ENCODE measurements around the gene ASL. TPM values are rescaled to one million over a fixed set of nuclear protein-coding genes. Genes with fewer than 3 reads are reported as not detected.
"Not testable (repeated sequence)": the region's sequence is repeated elsewhere in the genome, so short reads cannot be mapped to it uniquely, and the experiment has no call there.

ASL gene
- total RNA-seq, 2 donors from 2014 or later = 35.9 to 135 TPM

DNA sequence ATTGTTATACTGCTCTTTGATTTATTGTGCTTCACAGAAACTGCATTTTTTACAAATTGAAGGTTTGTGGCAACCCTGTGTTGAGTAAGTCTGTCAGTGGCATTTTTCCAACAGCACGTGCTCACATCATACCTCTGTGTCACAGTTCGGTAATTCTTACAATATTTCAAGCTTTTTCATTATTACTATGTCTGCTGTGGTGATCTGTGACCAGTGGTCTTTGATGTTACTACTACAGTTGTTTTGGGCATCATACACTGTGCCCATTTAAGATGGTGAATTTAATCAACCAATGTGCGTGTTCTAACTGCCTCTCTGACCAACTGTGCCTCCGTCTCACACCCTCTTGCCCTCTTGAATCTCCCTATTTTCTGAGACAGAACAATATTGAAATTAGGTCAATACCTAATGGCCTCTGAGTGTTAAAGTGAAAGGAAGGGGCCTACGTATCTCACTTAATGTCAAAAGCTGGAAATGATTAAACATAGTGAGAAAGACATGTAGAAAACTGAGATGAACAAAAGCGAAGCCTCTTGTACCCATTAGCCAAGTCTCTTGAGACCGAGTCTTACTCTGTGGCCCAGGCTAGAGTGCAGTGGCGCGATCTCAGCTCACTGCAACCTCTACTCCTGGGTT, 20.2 kb upstream of the ASL start:
- intact Hi-C loops (cut with DNase I) = no loop called here
- H3K4me1 ChIP-seq = peaks cover 10% of the 10 kb centered on the region
- no peaks in the 10 kb centered on the region for H3K9me3 ChIP-seq
- no peaks in the 10 kb centered on the region for H3K27me3 ChIP-seq
- 80 to 83% methylated on average over 9 of the region's 9 CpGs for WGBS, 2 donors
- no peak overlapping the region for H3K4me3 ChIP-seq
- no peak for ATAC-seq
- no peak overlapping the region for H3K27ac ChIP-seq
- no peaks in the 10 kb centered on the region for H3K36me3 ChIP-seq (replicated peaks in 1 of 2; ENCODE audit: insufficient read depth in 1 of 2, low read depth in 2 of 2)
- TF ChIP-seq POLR2A (IDR thresholded peaks at IDR 0.05) = no peak
- TF ChIP-seq, protein P1, sequence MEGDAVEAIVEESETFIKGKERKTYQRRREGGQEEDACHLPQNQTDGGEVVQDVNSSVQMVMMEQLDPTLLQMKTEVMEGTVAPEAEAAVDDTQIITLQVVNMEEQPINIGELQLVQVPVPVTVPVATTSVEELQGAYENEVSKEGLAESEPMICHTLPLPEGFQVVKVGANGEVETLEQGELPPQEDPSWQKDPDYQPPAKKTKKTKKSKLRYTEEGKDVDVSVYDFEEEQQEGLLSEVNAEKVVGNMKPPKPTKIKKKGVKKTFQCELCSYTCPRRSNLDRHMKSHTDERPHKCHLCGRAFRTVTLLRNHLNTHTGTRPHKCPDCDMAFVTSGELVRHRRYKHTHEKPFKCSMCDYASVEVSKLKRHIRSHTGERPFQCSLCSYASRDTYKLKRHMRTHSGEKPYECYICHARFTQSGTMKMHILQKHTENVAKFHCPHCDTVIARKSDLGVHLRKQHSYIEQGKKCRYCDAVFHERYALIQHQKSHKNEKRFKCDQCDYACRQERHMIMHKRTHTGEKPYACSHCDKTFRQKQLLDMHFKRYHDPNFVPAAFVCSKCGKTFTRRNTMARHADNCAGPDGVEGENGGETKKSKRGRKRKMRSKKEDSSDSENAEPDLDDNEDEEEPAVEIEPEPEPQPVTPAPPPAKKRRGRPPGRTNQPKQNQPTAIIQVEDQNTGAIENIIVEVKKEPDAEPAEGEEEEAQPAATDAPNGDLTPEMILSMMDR (IDR thresholded peaks at IDR 0.05) = no peak
- no peak for DNase-seq

DNA sequence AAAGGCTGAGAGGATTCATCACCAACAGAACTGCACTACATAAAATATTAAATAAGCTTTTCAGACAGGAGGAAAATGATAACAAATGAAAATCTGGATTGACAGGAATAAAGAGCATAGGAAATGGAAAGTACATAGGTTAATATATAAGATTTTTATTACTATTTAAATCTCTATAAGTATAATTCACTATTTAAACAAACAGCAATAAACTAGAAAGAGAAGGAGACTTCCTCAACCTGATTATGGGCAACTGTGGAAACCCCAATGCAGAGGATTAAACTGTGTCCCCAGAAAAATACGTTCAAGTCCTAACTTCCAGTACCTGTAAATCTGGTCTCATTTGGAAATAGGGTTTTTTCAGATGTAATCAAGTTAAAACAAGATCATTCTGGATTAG, 14.8 kb upstream of the ASL start:
- H3K9me3 ChIP-seq = no peaks in the 10 kb centered on the region
- ATAC-seq (no peak), DNase-seq (no peak)
- H3K27ac ChIP-seq = no peak overlapping the region
- no peaks in the 10 kb centered on the region for H3K27me3 ChIP-seq
- WGBS, 2 donors = 79 to 86% methylated on average over 1 of the region's 1 CpG
- no peak overlapping the region for H3K4me3 ChIP-seq
- TF ChIP-seq, protein P1 (IDR thresholded peaks at IDR 0.05) = no peak
- TF ChIP-seq POLR2A (IDR thresholded peaks at IDR 0.05) = no peak
- intact Hi-C loops (cut with DNase I) = no loop called here
- no peaks in the 10 kb centered on the region for H3K4me1 ChIP-seq
- H3K36me3 ChIP-seq (replicated peaks in 1 of 2; ENCODE audit: insufficient read depth in 1 of 2, low read depth in 2 of 2) = no peaks in the 10 kb centered on the region

DNA sequence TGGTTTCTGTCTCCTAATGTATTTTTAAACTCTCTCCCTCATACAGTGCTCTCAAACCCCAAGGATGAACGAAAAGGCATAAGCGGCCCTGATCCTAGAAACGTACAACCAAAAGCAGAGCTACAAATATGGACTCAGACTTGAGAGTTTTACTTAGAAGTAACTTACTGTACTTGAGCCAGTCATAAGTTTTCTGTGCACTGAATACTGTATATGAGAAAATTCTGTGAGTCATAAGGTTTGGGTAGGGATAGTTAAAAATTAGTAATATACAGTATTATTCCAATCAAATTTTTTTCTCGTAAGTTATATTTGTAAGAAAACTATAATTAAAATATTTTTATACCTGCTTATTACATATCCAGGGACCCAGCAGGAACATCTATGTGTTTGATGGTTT, 5.9 kb upstream of the ASL start:
- DNase-seq (no peak), ATAC-seq (no peak)
- 84 to 87% methylated on average over 4 of the region's 4 CpGs for WGBS, 2 donors
- intact Hi-C loops (cut with DNase I) = no loop called here
- no peak overlapping the region for H3K27ac ChIP-seq
- no peaks in the 10 kb centered on the region for H3K27me3 ChIP-seq
- TF ChIP-seq POLR2A (IDR thresholded peaks at IDR 0.05) = no peak
- TF ChIP-seq, protein P1 (IDR thresholded peaks at IDR 0.05) = no peak
- no peaks in the 10 kb centered on the region for H3K9me3 ChIP-seq
- no peak overlapping the region for H3K4me3 ChIP-seq
- H3K4me1 ChIP-seq = no peaks in the 10 kb centered on the region
- H3K36me3 ChIP-seq (replicated peaks in 1 of 2; ENCODE audit: insufficient read depth in 1 of 2, low read depth in 2 of 2) = no peaks in the 10 kb centered on the region

DNA sequence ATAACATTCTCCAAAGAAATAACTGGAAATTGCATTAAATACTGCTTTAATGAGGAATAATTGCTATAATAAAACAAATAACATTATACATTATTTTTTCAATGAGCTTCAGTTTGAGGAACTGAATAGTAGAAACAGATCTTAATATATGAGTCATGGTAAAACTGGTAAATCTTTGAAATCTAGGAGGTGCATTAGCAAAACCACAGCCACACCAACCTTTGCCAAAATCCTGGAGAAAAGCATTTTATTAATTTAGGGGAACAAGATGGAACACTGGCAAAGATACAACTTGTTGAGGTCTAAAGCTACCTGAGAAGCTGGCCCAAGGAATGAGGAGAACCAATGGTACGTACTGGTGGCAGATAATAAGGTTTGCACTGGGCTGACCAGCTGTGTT, 5.4 kb upstream of the ASL start:
- H3K36me3 ChIP-seq (replicated peaks in 1 of 2; ENCODE audit: insufficient read depth in 1 of 2, low read depth in 2 of 2) = no peaks in the 10 kb centered on the region
- no peaks in the 10 kb centered on the region for H3K27me3 ChIP-seq
- ATAC-seq (no peak), DNase-seq (no peak)
- no peak overlapping the region for H3K27ac ChIP-seq
- 73 to 81% methylated on average over 1 of the region's 1 CpG for WGBS, 2 donors
- H3K9me3 ChIP-seq = no peaks in the 10 kb centered on the region
- intact Hi-C loops (cut with DNase I) = no loop called here
- no peak overlapping the region for H3K4me3 ChIP-seq
- no peak for TF ChIP-seq POLR2A (IDR thresholded peaks at IDR 0.05)
- TF ChIP-seq, protein P1 (IDR thresholded peaks at IDR 0.05) = no peak
- no peaks in the 10 kb centered on the region for H3K4me1 ChIP-seq

DNA sequence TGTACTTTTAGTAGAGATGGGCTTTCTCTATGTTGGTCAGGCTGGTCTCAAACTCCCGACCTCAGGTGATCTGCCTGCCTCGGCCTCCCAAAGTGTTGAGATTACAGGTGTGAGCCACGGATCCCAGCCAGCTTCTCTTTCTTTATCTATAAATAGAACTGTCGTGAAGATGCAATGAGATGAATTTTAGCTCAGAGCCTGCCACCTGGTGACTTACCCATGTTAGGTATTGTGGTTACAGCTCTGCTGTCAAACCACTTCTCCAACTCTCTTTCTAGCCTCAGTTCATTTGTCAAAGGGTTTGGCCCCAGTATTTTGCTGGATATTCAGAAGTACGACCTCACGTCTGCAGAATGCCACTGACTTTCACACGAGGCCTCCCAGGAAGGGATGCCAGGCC, 3.4 kb upstream of the ASL start:
- 39 to 43% methylated on average over 4 to 7 of the region's 7 CpGs for WGBS, 2 donors
- H3K27ac ChIP-seq; H3K27me3 ChIP-seq; ATAC-seq; H3K4me1 ChIP-seq; H3K4me3 ChIP-seq; intact Hi-C loops (cut with DNase I); H3K36me3 ChIP-seq (replicated peaks in 1 of 2; ENCODE audit: insufficient read depth in 1 of 2, low read depth in 2 of 2); H3K9me3 ChIP-seq; DNase-seq: not testable (repeated sequence)

Measured in body of pancreas (tissue), 4 donors.